Spleen (tissue), 7 donors: ENCODE results near the gene TRAPPC2B.

ENCODE experiments used
- CTCF ChIP-seq, 11 experiments: fragments of 200-600 bp in 7 of 11; fragments of 450-650 bp in 4 of 11; sonication (generic) in 4 of 11; IDR thresholded peaks in 8 of 11; conservative IDR thresholded peaks in 3 of 11; 1 replicate in 7 of 11; 2 replicates in 4 of 11; pipeline versions ENCODE4 v1.4.0 to v1.8.0; 2016 to 2021; ENCODE audit warnings: antibody characterized with exemption in 11 of 11, inconsistent platforms in 4 of 11, mild to moderate bottlenecking in 1 of 11
- POLR2A ChIP-seq, 3 donors: fragments of 450-650 bp; IDR thresholded peaks; one replicate each; pipeline ENCODE4 v1.5.1; 2017; ENCODE audit warnings: antibody characterized with exemption in 3 of 3, mild to moderate bottlenecking in 1 of 3
- POLR2AphosphoS5 ChIP-seq, 3 donors: sonication (generic); formaldehyde crosslinking; IDR thresholded peaks; one replicate each; pipeline ENCODE4 v1.5.1; 2017; ENCODE audit warnings: antibody characterized with exemption in 3 of 3
- donor health status: DM: no; HTN: no; CAD: no; lungs with moderate emphysema.
- donor health status: DM: no; HTN: no; CAD: no.
- donor health status: DM: no; HTN: no; CAD: no.

DNA sequence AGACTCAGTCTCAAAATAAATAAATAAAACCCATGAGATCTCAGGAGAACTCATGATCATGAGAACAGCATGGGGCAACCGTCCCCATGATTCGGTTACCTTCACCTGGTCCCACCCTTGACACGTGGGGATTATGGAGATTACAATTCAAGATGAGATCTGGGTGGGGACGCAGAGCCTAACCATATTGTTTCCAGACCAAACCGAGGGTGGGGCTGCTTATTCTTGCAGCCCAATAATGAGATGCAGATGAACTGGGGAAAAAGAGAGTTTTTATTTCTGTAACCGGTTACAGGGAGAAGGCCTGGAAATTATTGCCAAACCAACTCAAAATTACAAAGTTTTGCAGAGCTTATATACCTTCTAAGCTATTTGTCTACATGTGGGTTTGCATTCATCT, 12.8 kb downstream of the TRAPPC2B start:
- TF ChIP-seq POLR2A (IDR thresholded peaks at IDR 0.05) (no peak), CTCF (IDR thresholded peaks at IDR 0.05 in 8 of 11, conservative IDR thresholded peaks at IDR 0.05 in 3 of 11) (no peak), POLR2AphosphoS5 (IDR thresholded peaks at IDR 0.05) (no peak)
